Parathyroid adenoma (tissue), 2 donors: ENCODE measurements around the gene WASL.

Experiments
- H2AFZ ChIP-seq: fragments of 300-600 bp; sonication (generic); one replicate; pipeline ENCODE4 v1.7.0; 2017; ENCODE audit warnings: antibody characterized with exemption, mild to moderate bottlenecking
- H3K27ac ChIP-seq: fragments of 300-600 bp; sonication (generic); one replicate; pipeline ENCODE4 v1.7.0; 2017
- H3K27me3 ChIP-seq: fragments of 300-600 bp; sonication (generic); one replicate; pipeline ENCODE4 v1.7.0; 2017; ENCODE audit warnings: low read length; ENCODE audit not compliant: control insufficient read depth, insufficient read depth
- H3K36me3 ChIP-seq: fragments of 300-600 bp; sonication (generic); one replicate; pipeline ENCODE4 v1.7.0; 2017; ENCODE audit warnings: low read length; ENCODE audit not compliant: control insufficient read depth, insufficient read depth
- H3K4me1 ChIP-seq: fragments of 300-600 bp; sonication (generic); one replicate; pipeline ENCODE4 v1.7.0; 2017; ENCODE audit warnings: control low read depth
- H3K4me2 ChIP-seq: fragments of 300-600 bp; sonication (generic); one replicate; pipeline ENCODE4 v1.7.0; 2017; ENCODE audit warnings: low read length
- H3K4me3 ChIP-seq: fragments of 300-600 bp; sonication (generic); one replicate; pipeline ENCODE4 v1.7.0; 2017; ENCODE audit warnings: low read depth, low read length
- H3K79me2 ChIP-seq: fragments of 300-600 bp; sonication (generic); one replicate; pipeline ENCODE4 v1.7.0; 2017; ENCODE audit warnings: control low read depth
- H3K9ac ChIP-seq: fragments of 300-600 bp; sonication (generic); one replicate; pipeline ENCODE4 v1.7.0; 2017; ENCODE audit warnings: mild to moderate bottlenecking
- H3K9me3 ChIP-seq: fragments of 300-600 bp; sonication (generic); one replicate; pipeline ENCODE4 v1.7.0; 2017; ENCODE audit warnings: low read length; ENCODE audit not compliant: control insufficient read depth
- TF ChIP-seq, protein P1 (sequence below): fragments of 300-600 bp; sonication (generic); IDR thresholded peaks from one replicate; pipeline ENCODE4 v1.7.0; 2017; ENCODE audit warnings: antibody characterized with exemption, mild to moderate bottlenecking
- donor health status: primary hyperparathyroidism.

WASL gene

DNA sequence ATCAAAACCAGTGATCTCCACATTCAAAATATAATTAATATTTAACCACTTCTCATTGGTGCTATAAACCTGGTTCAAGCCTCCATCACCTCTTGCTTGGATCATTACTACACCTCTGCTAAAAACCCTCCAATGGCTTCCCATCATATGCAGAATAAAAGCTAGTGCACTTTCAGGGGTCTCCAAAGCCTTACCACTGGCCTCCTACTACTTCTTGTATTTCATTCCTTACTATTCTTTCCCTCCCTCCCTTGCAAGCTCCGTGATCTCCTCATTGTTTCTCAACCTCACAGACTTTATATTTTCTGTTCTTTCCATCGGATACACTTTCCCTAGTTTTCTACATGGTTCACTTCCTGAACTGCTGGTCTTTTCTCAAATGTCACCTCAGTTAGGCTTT lies 61.6 kb downstream of the WASL start:
- Histone ChIP-seq H3K9me3 (no peaks in the 10 kb centered on the region), H3K27ac (no peak overlapping the region), H3K27me3 (no peaks in the 10 kb centered on the region), H2AFZ (no peak overlapping the region), H3K4me1 (peaks cover 6% of the 10 kb centered on the region), H3K4me2 (no peak overlapping the region), H3K4me3 (no peak overlapping the region), H3K36me3 (no peaks in the 10 kb centered on the region), H3K79me2 (no peaks in the 10 kb centered on the region), H3K9ac (no peak overlapping the region)
- TF ChIP-seq, protein P1, sequence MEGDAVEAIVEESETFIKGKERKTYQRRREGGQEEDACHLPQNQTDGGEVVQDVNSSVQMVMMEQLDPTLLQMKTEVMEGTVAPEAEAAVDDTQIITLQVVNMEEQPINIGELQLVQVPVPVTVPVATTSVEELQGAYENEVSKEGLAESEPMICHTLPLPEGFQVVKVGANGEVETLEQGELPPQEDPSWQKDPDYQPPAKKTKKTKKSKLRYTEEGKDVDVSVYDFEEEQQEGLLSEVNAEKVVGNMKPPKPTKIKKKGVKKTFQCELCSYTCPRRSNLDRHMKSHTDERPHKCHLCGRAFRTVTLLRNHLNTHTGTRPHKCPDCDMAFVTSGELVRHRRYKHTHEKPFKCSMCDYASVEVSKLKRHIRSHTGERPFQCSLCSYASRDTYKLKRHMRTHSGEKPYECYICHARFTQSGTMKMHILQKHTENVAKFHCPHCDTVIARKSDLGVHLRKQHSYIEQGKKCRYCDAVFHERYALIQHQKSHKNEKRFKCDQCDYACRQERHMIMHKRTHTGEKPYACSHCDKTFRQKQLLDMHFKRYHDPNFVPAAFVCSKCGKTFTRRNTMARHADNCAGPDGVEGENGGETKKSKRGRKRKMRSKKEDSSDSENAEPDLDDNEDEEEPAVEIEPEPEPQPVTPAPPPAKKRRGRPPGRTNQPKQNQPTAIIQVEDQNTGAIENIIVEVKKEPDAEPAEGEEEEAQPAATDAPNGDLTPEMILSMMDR, result no peak

DNA sequence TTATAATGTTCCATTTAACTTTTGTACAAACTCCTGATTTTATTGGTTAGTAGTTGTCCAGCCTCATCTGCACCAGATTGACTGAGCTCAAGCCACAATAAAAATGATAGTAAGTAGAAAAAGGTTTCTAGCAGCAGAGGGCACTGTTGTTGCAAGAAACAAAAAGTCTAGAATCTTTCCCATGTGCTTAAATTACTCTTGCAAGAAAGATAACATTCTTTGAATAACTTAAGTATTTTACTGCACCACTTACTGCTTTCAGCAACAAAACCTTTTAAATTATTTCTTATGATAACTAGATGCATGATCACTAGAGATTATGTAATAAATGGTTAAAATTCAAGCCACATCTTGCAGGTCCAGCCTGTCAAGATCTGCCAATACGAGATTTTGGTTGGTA lies 66.1 kb downstream of the WASL start:
- Histone ChIP-seq H3K4me1 (peaks cover 23% of the 10 kb centered on the region), H3K36me3 (no peaks in the 10 kb centered on the region), H2AFZ (no peak overlapping the region), H3K9ac (no peak overlapping the region), H3K79me2 (no peaks in the 10 kb centered on the region), H3K27ac (no peak overlapping the region), H3K27me3 (no peaks in the 10 kb centered on the region), H3K4me2 (no peak overlapping the region), H3K9me3 (no peaks in the 10 kb centered on the region), H3K4me3 (no peak overlapping the region)
- TF ChIP-seq, protein P1, result peak; percentile 42

DNA sequence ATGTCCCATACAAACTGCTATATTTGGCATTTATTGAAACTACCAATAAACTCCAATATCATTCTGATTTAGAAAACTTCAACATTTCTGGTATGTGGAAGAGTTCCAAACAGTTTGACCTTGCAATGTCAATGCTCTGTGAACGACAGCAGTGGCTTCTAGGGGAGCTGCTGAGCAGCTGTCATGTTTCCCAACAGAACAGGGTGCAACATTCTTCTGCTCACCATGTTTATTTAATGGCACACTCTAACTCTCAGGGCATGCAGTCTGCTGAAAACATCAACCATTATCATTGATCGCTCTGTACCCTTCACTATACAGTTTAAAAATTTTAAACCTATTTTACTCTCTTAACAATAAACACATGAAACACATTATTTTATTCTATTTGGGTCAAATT lies 67.2 kb downstream of the WASL start:
- Histone ChIP-seq H2AFZ (no peak overlapping the region), H3K9ac (no peak overlapping the region), H3K27ac (no peak overlapping the region), H3K79me2 (no peaks in the 10 kb centered on the region), H3K4me1 (peaks cover 17% of the 10 kb centered on the region), H3K4me2 (no peak overlapping the region), H3K27me3 (no peaks in the 10 kb centered on the region), H3K9me3 (no peaks in the 10 kb centered on the region), H3K4me3 (no peak overlapping the region), H3K36me3 (no peaks in the 10 kb centered on the region)
- TF ChIP-seq, protein P1, result no peak

DNA sequence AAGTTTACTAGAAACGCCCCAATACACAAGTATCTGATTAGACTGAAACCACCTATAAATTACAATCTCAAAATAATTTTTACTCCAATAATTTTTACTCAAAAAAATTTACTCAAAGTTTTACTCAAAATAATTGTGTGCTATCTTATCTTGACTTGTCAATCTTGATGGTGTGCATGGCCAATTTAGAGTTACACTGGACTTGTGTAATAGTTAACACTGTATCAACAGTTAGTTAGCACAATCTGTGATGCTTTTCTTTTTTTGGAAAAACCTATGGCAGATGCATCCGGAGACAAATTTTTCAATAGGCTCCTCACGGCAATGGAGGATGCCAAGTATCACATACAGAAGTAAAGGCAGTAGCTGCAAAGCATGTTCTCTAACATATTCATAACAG lies 68.2 kb downstream of the WASL start:
- H3K36me3 ChIP-seq, result no peaks in the 10 kb centered on the region
- no peak overlapping the region for H2AFZ ChIP-seq
- no peaks in the 10 kb centered on the region for H3K9me3 ChIP-seq
- H3K4me2 ChIP-seq, result no peak overlapping the region
- H3K79me2 ChIP-seq, result no peaks in the 10 kb centered on the region
- H3K27me3 ChIP-seq, result no peaks in the 10 kb centered on the region
- peaks cover 17% of the 10 kb centered on the region for H3K4me1 ChIP-seq
- no peak overlapping the region for H3K9ac ChIP-seq
- no peak overlapping the region for H3K4me3 ChIP-seq
- TF ChIP-seq, protein P1, result no peak
- no peak overlapping the region for H3K27ac ChIP-seq

DNA sequence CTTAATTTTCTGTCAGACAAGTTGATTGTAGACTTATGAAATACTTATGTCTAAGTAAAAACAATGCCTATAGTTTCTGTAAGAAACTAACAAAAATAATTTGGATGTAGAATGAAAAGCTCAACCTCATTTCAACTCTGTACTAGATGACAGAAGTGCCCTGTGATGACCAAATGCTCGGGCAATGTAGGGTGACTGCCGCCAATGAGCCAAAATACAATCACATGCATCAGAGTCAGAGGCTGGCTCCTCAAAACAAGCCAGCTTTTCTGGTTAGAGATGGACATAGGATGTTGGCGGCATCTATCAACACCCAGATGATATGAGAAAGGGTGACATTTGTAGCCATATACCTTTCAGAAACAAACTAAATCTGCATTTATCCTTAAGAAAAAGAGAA lies 69.2 kb downstream of the WASL start:
- Histone ChIP-seq H3K4me3 (no peak overlapping the region), H3K79me2 (no peaks in the 10 kb centered on the region), H3K4me2 (no peak overlapping the region), H3K4me1 (peaks cover 17% of the 10 kb centered on the region), H3K27me3 (no peaks in the 10 kb centered on the region), H2AFZ (no peak overlapping the region), H3K27ac (no peak overlapping the region), H3K9me3 (no peaks in the 10 kb centered on the region), H3K9ac (no peak overlapping the region), H3K36me3 (no peaks in the 10 kb centered on the region)
- TF ChIP-seq, protein P1, result no peak
